Fibroblast of skin of back (primary cell): ENCODE data around the gene RIPOR3.
"Not testable (repeated sequence)": the region's sequence is repeated elsewhere in the genome, so short reads cannot be mapped to it uniquely, and the experiment has no call there.

Experiments used
- DNase-seq: peaks from one replicate; pipeline ENCODE4 v3.0.0-alpha.2; 2013

The RIPOR3 gene

DNA sequence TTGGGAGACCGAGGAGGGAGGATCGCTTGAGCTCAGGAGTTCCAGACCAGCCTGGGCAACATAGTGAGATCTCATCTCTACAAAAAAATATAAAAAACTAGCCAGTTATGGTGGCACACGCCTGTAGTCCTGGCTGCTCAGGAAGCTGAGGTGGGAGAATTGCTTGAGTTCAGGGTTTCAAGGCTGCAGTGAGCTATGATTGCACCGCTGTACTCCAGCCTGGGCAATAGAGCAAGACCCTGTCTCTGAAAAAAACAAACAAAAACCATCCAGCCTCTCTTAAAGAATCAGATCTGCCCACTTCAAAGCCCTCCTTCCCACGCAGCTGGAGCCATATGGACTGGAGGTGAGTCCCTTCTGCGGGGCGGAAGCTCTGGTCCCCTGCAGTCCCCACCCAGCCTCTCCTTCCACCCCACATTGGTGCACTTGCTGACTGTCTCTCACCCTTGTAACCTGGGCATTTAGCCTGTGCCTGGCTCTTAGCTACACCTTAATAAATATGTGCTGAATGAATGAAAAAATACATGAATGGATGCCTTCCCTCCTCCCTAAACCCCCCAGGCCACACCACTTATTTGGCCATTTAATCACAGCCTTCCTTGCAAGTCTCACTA lies 32.9 kb upstream of the RIPOR3 start:
- no peak for DNase-seq

DNA sequence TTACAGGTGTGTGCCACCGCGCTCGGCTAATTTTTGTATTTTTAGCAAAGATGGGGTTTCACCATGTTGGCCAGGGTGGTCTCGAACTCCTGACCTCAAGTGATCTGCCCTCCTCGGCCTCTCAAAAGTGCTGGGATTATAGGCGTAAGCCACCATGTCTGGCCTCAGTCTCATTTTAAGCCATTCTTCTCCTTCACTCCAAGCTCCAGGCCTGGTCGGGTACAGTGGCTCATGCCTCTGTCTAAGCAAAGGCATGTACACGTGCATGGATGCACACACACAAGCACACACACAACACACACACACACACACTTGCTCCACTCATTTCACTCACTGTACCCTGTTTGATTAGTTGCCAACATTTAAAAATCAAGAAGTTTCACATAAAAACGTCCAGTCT lies 32.3 kb upstream of the RIPOR3 start:
- DNase-seq = no peak

GRCh38 chr20:50722424-50723155 lies 31.2 kb upstream of the RIPOR3 start:
- no peak for DNase-seq

DNA sequence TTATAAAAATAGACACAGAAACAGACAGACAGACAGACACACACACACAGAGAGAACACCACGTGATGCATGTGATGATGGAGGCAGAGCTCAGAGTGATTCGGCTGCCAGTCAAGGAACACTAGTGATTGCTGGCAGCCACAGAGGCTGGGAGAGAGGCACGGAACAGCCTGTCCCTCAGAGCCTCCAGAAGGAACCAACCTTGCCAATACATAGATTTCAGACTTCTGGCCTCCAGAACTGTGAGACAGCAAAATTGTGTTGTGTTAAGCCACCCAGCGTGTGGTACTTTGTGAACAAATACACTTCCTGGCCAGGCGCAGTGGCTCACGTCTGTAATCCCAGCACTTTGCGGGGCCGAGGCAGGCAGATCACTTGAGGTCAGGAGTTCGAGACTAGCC lies 30.5 kb upstream of the RIPOR3 start:
- no peak for DNase-seq

- no peak for DNase-seq
Measured at GRCh38 chr20:50720582-50720981, 29.2 kb upstream of the RIPOR3 start.

- no peak for DNase-seq
Measured at GRCh38 chr20:50720026-50720425, 28.7 kb upstream of the RIPOR3 start.

DNA sequence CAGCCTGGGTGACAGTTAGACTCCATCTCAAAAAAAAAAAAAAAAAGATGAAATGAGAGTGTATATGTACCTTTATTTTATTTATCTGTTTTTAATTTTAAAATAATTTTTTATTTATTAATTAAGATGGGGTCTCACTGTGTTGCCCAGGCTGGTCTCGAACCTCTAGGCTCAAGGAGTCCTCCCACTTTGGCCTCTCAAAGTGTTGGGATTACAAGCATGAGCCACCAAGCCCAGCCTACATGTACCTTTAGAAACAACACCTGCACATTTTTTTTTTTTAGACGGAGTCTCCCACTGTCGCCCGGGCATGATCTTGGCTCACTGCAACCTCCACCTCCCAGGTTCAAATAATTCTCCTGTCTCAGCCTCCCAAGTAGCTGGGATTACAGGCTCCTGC lies 28.0 kb upstream of the RIPOR3 start:
- DNase-seq = no peak

- DNase-seq = no peak
Measured at GRCh38 chr20:50717974-50718761, 26.8 kb upstream of the RIPOR3 start.

GRCh38 chr20:50717312-50717711 lies 26.0 kb upstream of the RIPOR3 start:
- DNase-seq = no peak

DNA sequence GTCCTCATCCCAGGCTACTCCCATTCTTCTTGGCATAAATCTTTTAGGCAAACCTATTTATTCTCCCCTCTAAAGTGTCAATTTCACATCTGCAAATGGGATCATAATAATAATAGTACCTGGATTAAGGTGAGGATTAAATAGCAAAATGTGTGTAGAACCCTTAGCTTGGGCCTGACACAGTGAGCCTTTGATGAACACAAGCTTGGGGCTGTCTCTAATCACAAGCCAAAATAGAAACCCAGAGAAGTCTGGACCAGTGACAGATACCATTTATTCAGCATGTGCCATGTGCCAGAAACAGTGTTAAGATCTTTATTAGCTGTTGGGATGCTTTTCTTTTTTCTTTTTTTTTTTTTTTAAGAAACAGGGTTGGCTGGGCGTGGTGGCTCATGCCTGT lies 25.2 kb upstream of the RIPOR3 start:
- no peak for DNase-seq

GRCh38 chr20:50715694-50716093 lies 24.4 kb upstream of the RIPOR3 start:
- no peak for DNase-seq

DNA sequence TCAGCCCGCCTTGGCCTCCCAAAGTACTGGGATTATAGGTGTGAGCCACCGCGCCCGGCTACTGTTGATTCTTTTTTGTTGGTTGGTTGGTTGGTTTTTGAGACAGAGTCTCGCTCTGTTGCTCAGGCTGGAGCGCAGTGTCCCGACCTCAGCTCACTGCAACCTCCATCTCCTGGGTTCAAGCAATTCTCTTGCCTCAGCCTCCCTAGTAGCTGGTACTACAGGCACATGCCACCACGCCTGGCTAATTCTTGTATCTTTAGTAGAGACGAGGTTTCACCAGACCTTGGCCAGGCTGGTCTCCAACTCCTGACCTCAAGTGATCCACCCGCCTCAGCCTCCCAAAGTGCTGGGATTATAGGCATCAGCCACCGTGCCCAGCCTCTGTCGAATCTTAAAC lies 23.1 kb upstream of the RIPOR3 start:
- not testable (repeated sequence) for DNase-seq

DNA sequence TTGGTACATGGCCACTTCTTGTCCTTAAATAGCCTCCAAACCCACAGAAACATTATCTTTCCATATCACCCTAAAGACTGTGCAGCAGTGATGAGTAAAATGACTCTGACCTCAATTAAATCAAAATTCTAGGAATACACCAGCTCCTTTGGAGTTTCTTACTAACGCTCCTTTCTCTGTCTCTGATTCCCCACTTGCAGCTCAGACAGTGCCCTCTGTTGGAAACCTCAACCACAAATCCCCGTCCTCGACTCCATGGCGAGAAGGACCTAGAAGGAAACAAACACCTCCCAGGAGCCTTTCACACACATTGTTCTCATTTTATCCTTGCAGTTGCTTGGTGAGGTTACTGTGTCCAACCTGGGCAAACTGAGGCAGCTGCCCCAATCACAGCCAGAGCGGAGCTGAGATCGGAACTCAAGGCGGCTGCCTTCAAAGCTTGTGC lies 22.3 kb upstream of the RIPOR3 start:
- peak; percentile 26 for DNase-seq

DNA sequence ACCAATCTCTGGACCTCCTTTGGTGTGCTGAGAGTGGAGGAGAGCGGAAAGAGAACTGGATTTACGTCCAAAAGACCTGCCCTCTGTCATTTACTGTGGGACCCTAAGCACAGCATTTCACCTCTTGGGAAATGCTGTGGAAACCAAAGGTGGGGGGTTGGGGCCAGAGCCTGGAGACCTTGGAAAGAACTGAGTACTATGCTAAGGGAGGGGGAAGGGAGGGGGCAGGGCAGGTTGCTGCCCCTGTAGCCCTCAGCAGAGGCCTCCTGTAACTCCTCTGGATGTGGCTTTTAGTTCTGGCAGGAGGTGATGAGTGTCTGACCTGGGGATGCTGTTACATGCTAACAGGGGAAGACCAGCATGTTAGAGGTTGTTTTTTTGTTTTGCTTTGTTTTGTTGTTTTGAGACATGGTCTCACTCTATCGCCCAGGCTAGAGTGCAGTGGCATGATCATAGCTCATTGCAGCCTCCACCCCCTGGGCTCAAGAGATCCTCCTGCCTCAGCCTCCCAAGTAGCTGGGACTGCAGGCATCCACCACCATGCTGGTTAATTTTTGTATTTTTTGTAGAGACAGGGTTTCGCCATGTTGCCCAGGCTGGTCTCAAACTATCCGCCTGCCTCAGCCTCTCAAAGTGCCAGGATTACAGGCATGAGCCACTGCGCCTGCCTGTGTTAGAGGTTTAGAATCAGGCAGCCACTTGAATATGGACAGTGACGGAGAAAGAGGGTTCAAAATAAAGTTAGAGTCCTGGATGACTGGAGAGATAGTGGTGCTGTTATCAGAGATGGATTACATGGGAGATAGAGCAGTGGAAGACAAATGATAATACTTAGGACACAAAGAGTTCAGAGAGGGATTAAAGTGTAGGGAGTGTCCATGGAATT lies 21.7 kb upstream of the RIPOR3 start:
- DNase-seq = no peak

- DNase-seq = no peak
Measured at GRCh38 chr20:50711113-50711825, 19.9 kb upstream of the RIPOR3 start.

DNA sequence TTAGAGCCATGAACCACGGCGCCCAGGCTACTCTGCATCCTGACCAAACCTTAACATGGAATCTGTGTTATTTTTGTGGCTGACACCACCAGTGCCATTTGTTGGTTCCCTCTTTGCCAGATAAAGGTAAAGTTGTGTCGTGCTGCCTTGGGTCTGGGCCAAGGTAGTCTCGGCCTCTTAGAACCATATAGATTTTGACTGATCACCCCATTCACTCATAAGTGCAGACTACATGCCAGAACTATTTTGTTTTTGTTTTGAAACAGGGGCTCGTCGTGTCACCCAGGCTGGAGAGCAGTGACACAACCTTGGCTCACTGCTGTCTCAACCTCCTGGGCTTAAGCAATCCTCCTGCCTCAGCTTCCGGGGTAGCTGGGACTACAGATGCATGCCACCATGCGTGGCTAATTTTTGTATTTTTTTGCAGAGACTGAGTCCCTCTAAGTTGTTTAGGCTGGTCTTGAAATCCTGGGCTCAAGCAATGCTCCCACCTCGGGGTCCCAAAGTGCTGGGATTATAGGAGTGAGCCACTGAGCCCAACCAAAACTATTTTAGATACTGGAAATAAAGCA lies 19.2 kb upstream of the RIPOR3 start:
- DNase-seq = peak; percentile 37

DNA sequence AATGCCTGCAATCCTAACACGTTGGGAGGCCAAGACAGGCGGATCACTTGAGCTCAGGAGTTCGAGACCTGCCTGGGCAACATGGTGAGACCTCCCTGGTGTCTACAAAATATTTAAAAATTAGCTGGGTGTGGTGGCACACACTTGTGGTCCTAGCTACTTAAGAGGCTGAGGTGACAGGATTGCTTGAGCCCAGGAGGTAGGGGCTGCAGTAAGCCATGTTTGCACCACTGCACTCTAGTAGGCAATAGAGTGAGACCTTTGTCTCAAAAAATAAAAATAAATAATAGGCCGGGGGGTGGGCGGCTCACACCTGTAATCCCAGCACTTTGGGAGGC lies 18.3 kb upstream of the RIPOR3 start:
- no peak for DNase-seq

- DNase-seq = peak; percentile 42
Measured at GRCh38 chr20:50708845-50709635, 17.7 kb upstream of the RIPOR3 start.

- peak; percentile 23 for DNase-seq
Measured at GRCh38 chr20:50704971-50705370, 13.6 kb upstream of the RIPOR3 start.

- DNase-seq = no peak
Measured at GRCh38 chr20:50704514-50704913, 13.2 kb upstream of the RIPOR3 start.
